ENCODE data around the gene TK2. TPM values are rescaled to one million over a fixed set of nuclear protein-coding genes. Genes with fewer than 3 reads are reported as not detected.
A peak's percentile ranks its signal among the peaks of the same experiment; 100 is the strongest.

Gene TK2
- total and polyA plus RNA-seq, 7 donors, result 4.0 to 14.7 (median 10.0) TPM

- Histone ChIP-seq H3K9me3 (no peaks in the 10 kb centered on the region), H3K4me1 (no peaks in the 10 kb centered on the region), H3K36me3 (ENCODE audit: insufficient read depth in 1 of 2, low read depth in 1 of 2) (peaks cover 2 to 83% of the 10 kb centered on the region in 2 donors), H3K27me3 (ENCODE audit: insufficient read depth in 3 of 3, low read length in 2 of 3) (no peaks in the 10 kb centered on the region), H3K27ac (no peak overlapping the region), H3K4me3 (no peak overlapping the region)
- DNase-seq, result no peak
- no peak for ATAC-seq
- 80 to 85% (median 84%) methylated on average over 3 of the region's 3 CpGs for whole genome bisulfite sequencing, 3 donors
- intact Hi-C loops (cut with DNase I), result no loop called here
- no peak for TF ChIP-seq CTCF (IDR thresholded peaks at IDR 0.05)
Measured at GRCh38 chr16:66539623-66540469, 10.1 kb downstream of the TK2 start.

- no peak overlapping the region for H3K27ac ChIP-seq
- peak; percentile 39 to 76 (median 60) for ATAC-seq
Measured at GRCh38 chr16:66538910-66539309, 11.0 kb downstream of the TK2 start.

GRCh38 chr16:66537236-66537635 is 12.7 kb downstream of the TK2 start:
- H3K4me1 ChIP-seq, result no peaks in the 10 kb centered on the region
- no peak for TF ChIP-seq CTCF (IDR thresholded peaks at IDR 0.05)
- WGBS, 3 donors, result 90 to 96% (median 90%) methylated on average over 2 of the region's 2 CpGs
- peaks cover 2 to 73% of the 10 kb centered on the region in 2 donors for H3K36me3 ChIP-seq (ENCODE audit: insufficient read depth in 1 of 2, low read depth in 1 of 2)
- H3K4me3 ChIP-seq, result no peak overlapping the region
- ATAC-seq, result no peak
- DNase-seq, result no peak
- no peak overlapping the region for H3K27ac ChIP-seq
- intact Hi-C loops (cut with DNase I), result no loop called here
- no peaks in the 10 kb centered on the region for H3K27me3 ChIP-seq (ENCODE audit: insufficient read depth in 3 of 3, low read length in 2 of 3)
- no peaks in the 10 kb centered on the region for H3K9me3 ChIP-seq

More at GRCh38 chr16:66538910-66539309, 11.0 kb downstream of the TK2 start:
- TF ChIP-seq CTCF (IDR thresholded peaks at IDR 0.05), result no peak
- H3K4me1 ChIP-seq, result no peaks in the 10 kb centered on the region
- no peaks in the 10 kb centered on the region for H3K9me3 ChIP-seq
- no peaks in the 10 kb centered on the region for H3K27me3 ChIP-seq (ENCODE audit: insufficient read depth in 3 of 3, low read length in 2 of 3)
- H3K36me3 ChIP-seq (ENCODE audit: insufficient read depth in 1 of 2, low read depth in 1 of 2), result peaks cover 2 to 74% of the 10 kb centered on the region in 2 donors
- DNase-seq, result no peak
- intact Hi-C loops (cut with DNase I), result no loop called here
- H3K4me3 ChIP-seq, result no peak overlapping the region
- 84 to 97% (median 94%) methylated on average over 5 of the region's 5 CpGs for WGBS, 3 donors

- intact Hi-C loops (cut with DNase I), result no loop called here
- ATAC-seq (no peak), DNase-seq (no peak)
- TF ChIP-seq CTCF (IDR thresholded peaks at IDR 0.05), result no peak
- Histone ChIP-seq H3K27me3 (ENCODE audit: insufficient read depth in 3 of 3, low read length in 2 of 3) (no peaks in the 10 kb centered on the region), H3K4me1 (no peaks in the 10 kb centered on the region), H3K9me3 (no peaks in the 10 kb centered on the region), H3K4me3 (no peak overlapping the region), H3K27ac (no peak overlapping the region), H3K36me3 (ENCODE audit: insufficient read depth in 1 of 2, low read depth in 1 of 2) (peaks cover 2 to 73% of the 10 kb centered on the region in 2 donors)
- WGBS, 3 donors, result 84 to 89% (median 89%) methylated on average over 4 of the region's 4 CpGs
Measured at GRCh38 chr16:66536525-66536924, 13.4 kb downstream of the TK2 start.
